CD4-positive, alpha-beta T cell (primary cell): Measurements from ENCODE around the gene C16orf46. TPM values are rescaled to one million over a fixed set of nuclear protein-coding genes. Genes with fewer than 3 reads are reported as not detected.

Experiments
- ATAC-seq: fragments of 200-7000 bp; cut with Tn5 transposase; one replicate; pipeline ENCODE4 v1.10.0; 2022; ENCODE audit warnings: mild to moderate bottlenecking; ENCODE audit not compliant: poor library complexity
- CTCF ChIA-PET: fragments of 350-600 bp; sonication (Branson Sonifier 250); formaldehyde crosslinking; loops from one replicate; lab custom pipeline; 2021; ENCODE audit warnings: antibody characterized with exemption, inconsistent platforms; lab: Charles Lee
- POLR2A ChIA-PET: fragments of 350-600 bp; sonication (Branson Sonifier 250); formaldehyde crosslinking; loops from one replicate; lab custom pipeline; 2021; ENCODE audit warnings: antibody characterized with exemption, inconsistent platforms; lab: Charles Lee
- DNase-seq, 14 experiments: peaks; one replicate each; pipeline ENCODE4 v3.0.0-alpha.2; 2013 to 2020; ENCODE audit warnings: mixed read lengths in 2 of 14
- H3K27ac ChIP-seq, 2 donors: one replicate each; pipeline versions ENCODE4 v1.5.1 to v1.7.0; 2013; ENCODE audit warnings: low read length in 2 of 2, low read depth in 1 of 2, mild to moderate bottlenecking in 1 of 2
- H3K27me3 ChIP-seq, 2 experiments: 1 replicate in 1 of 2; 2 replicates in 1 of 2; pipeline versions ENCODE4 v1.6.1 to v1.7.0; 2013; ENCODE audit warnings: low read length in 2 of 2, control low read depth in 1 of 2, mild to moderate bottlenecking in 1 of 2, moderate library complexity in 1 of 2; ENCODE audit not compliant: insufficient read depth in 2 of 2, control insufficient read depth in 1 of 2
- H3K36me3 ChIP-seq: one replicate; pipeline ENCODE4 v1.6.1; 2013; ENCODE audit warnings: low read length, control low read depth; ENCODE audit not compliant: insufficient read depth
- H3K4me1 ChIP-seq: one replicate; pipeline ENCODE4 v1.6.1; 2013; ENCODE audit warnings: low read length, control low read depth; ENCODE audit not compliant: insufficient read depth
- H3K4me3 ChIP-seq: one replicate; pipeline ENCODE4 v1.5.1; 2013; ENCODE audit warnings: mild to moderate bottlenecking, low read length, moderate library complexity
- H3K9me3 ChIP-seq, 2 experiments: 1 replicate in 1 of 2; 2 replicates in 1 of 2; pipeline versions ENCODE4 v1.6.1 to v1.7.0; 2013; ENCODE audit warnings: low read length in 2 of 2, mild to moderate bottlenecking in 2 of 2, control low read depth in 1 of 2, moderate library complexity in 1 of 2; ENCODE audit not compliant: control insufficient read depth in 1 of 2, insufficient read depth in 1 of 2
- H3K27ac Mint-ChIP-seq: one replicate; pipeline ENCODE4 v1.8.0; 2020; ENCODE audit warnings: mixed read lengths
- H3K27me3 Mint-ChIP-seq: one replicate; pipeline ENCODE4 v1.8.0; 2021; ENCODE audit warnings: mixed read lengths
- H3K36me3 Mint-ChIP-seq: one replicate; pipeline ENCODE4 v1.8.0; 2021; ENCODE audit warnings: low read depth, mixed read lengths
- H3K4me1 Mint-ChIP-seq: one replicate; pipeline ENCODE4 v1.8.0; 2021; ENCODE audit warnings: low read depth, mixed read lengths
- H3K4me3 Mint-ChIP-seq: one replicate; pipeline ENCODE4 v1.8.0; 2020; ENCODE audit warnings: mild to moderate bottlenecking, mixed read lengths
- H3K9me3 Mint-ChIP-seq: one replicate; pipeline ENCODE4 v1.8.0; 2020; ENCODE audit warnings: mixed read lengths
- CTCF ChIP-seq: fragments of 200-600 bp; IDR thresholded peaks from one replicate; pipeline ENCODE4 v1.8.0; 2022; ENCODE audit warnings: antibody characterized with exemption, mild to moderate bottlenecking
- intact Hi-C, 2 experiments: fragments of 100-400 bp; cut with DNase I in 1 of 2; cut with micrococcal nuclease in 1 of 2; formaldehyde crosslinking; loops; one replicate each; pipeline versions ENCODE4 v1.15.1 to v1.9.0; 2023 to 2025; cut with DNase I, micrococcal nuclease
- polyA plus RNA-seq, 2 donors: library from polyadenylated mRNA; unstranded; fragments of 120-200 nt; gene quantifications; one replicate each; pipeline ENCODE4 v1.2.1, GENCODE V29; 2013
- total RNA-seq, 174 experiments: library from RNA in 2 of 174; stranded (reverse) in 2 of 174; gene quantifications; one replicate each; pipeline ENCODE4 v1.2.3 and lab custom pipeline; 2021 to 2026

The C16orf46 gene
- total RNA-seq (under 1 TPM in 1 of 2 experiments, not detected in 1; 0.55 TPM), total RNA-seq (lab: John Stamatoyannopoulos, UW) (0 to 0.58 (median 0.05) reads per million in 172 experiments)
- 0.34 TPM for polyA plus RNA-seq (2013, experiment 1 of 2)
- polyA plus RNA-seq (2013, experiment 2 of 2): 0.44 TPM

- Histone ChIP-seq H3K9me3 (no peaks in the 10 kb centered on the region), H3K4me1 (peaks cover 15% of the 10 kb centered on the region), H3K27me3 (no peaks in the 10 kb centered on the region), H3K4me3 (peak within 1 kb of the TSS; percentile 90), H3K27ac (peak within 1 kb of the TSS; percentile 95 to 97), H3K36me3 (no peaks in the 10 kb centered on the region)
- no peak for TF ChIP-seq CTCF
- Mint-ChIP-seq H3K36me3 (no peaks in the 10 kb centered on the region), H3K27me3 (no peaks in the 10 kb centered on the region), H3K27ac (no peak within 1 kb of the TSS), H3K4me1 (no peaks in the 10 kb centered on the region), H3K9me3 (no peaks in the 10 kb centered on the region), H3K4me3 (no peak within 1 kb of the TSS)
- ChIA-PET CTCF (interaction anchor here (1.0 to 4.2 kb wide), 2 partner anchors 18 to 42 kb away, joined by 3 to 34 read pairs; partner anchors contain the start of gene ATMIN), POLR2A (interaction anchor here (1.0 to 3.8 kb wide), 7 partner anchors 11 to 1093 kb away, joined by 3 to 51 read pairs (median 7); partner anchors contain the start of genes ATMIN, CENPN, CMC2 and GAN)
- ATAC-seq (peak; percentile 68), DNase-seq (peak; percentile 93 to 99 (median 96))
- intact Hi-C loops: loop anchor here (1.0 to 10.0 kb wide), 7 partner anchors 14 to 1575 kb away; partner anchors contain the start of genes CENPN (in 2 of the 2), GCSH (in 2 of the 2), CMC2 (in 1 of the 2) and CMIP (in 1 of the 2)
These were observed at the start of gene C16orf46 for GRCh38 chr16:81077076-81077940. Gene C16orf46, minus strand, starts transcription at chr16:81077238. Its CDS starts 13,283 bp downstream, at chr16:81063955.

GRCh38 chr16:81123092-81123852 lies 46.2 kb upstream of the C16orf46 start:
- Mint-ChIP-seq H3K4me1 (no peaks in the 10 kb centered on the region), H3K9me3 (no peaks in the 10 kb centered on the region), H3K27me3 (peaks cover 12% of the 10 kb centered on the region), H3K27ac (no peak overlapping the region), H3K4me3 (no peak overlapping the region), H3K36me3 (no peaks in the 10 kb centered on the region)
- H3K27me3 ChIP-seq: no peaks in the 10 kb centered on the region
- H3K4me3 ChIP-seq: no peak overlapping the region
- intact Hi-C loops: no loop called here
- TF ChIP-seq CTCF: no peak
- H3K27ac ChIP-seq: no peak overlapping the region
- ChIA-PET POLR2A (no interaction called here), CTCF (no interaction called here)
- H3K4me1 ChIP-seq: no peaks in the 10 kb centered on the region
- no peaks in the 10 kb centered on the region for H3K9me3 ChIP-seq
- DNase-seq (no peak), ATAC-seq (no peak)
- no peaks in the 10 kb centered on the region for H3K36me3 ChIP-seq

- Mint-ChIP-seq H3K27ac (no peak overlapping the region), H3K4me3 (no peak overlapping the region), H3K36me3 (no peaks in the 10 kb centered on the region), H3K9me3 (no peaks in the 10 kb centered on the region), H3K27me3 (peaks cover 15% of the 10 kb centered on the region), H3K4me1 (no peaks in the 10 kb centered on the region)
- Histone ChIP-seq H3K4me1 (no peaks in the 10 kb centered on the region), H3K9me3 (no peaks in the 10 kb centered on the region), H3K36me3 (no peaks in the 10 kb centered on the region), H3K4me3 (no peak overlapping the region), H3K27ac (no peak overlapping the region), H3K27me3 (no peaks in the 10 kb centered on the region)
- DNase-seq: no peak
- no peak for TF ChIP-seq CTCF
- POLR2A ChIA-PET: no interaction called here
- CTCF ChIA-PET: no interaction called here
- intact Hi-C loops: no loop called here
- no peak for ATAC-seq
These were observed 44.5 kb upstream of the C16orf46 start for GRCh38 chr16:81121474-81121990.
